ENCODE data around the gene STEAP1B.
"Not testable (repeated sequence)": the region's sequence is repeated elsewhere in the genome, so short reads cannot be mapped to it uniquely, and the experiment has no call there.

STEAP1B gene

DNA sequence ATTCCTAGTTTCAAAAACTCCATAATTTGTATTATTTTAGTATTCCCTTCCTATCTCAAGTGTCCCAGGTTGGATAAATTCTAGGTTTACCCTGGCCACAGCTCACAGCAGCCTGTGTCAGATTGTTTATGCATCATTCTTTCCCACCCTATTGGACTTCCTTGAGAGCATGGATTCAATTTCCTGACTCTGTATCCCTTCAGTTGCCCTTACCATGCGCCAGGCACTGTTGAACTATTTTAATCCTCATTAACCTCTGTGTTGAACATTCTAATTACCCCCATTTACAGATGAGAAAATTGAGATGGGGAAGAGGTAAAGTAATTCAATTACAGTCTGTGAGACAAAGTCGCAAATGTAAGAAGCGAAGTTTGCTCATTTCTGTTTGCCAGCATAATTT, 58.8 kb downstream of the STEAP1B start:
- H3K9ac ChIP-seq (ENCODE audit: insufficient read length), result no peak overlapping the region
- no peak overlapping the region for H3K27ac ChIP-seq
- H3K9me3 ChIP-seq (ENCODE audit: low read depth, low read length), result no peaks in the 10 kb centered on the region
- DNase-seq (ENCODE audit: low read depth, low spot score), result no peak
- H3K4me3 ChIP-seq, result no peak overlapping the region
- H3K36me3 ChIP-seq (ENCODE audit: insufficient read depth, low read length), result no peaks in the 10 kb centered on the region
- TF ChIP-seq POLR2AphosphoS5 (IDR thresholded peaks at IDR 0.05; ENCODE audit: borderline replicate concordance, low read depth, low read length) (no peak), EZH2 (IDR thresholded peaks at IDR 0.05) (no peak), FOXP2 (optimal IDR thresholded peaks at IDR 0.05; ENCODE audit: control extremely low read depth, extremely low read length, insufficient read depth) (no peak)

DNA sequence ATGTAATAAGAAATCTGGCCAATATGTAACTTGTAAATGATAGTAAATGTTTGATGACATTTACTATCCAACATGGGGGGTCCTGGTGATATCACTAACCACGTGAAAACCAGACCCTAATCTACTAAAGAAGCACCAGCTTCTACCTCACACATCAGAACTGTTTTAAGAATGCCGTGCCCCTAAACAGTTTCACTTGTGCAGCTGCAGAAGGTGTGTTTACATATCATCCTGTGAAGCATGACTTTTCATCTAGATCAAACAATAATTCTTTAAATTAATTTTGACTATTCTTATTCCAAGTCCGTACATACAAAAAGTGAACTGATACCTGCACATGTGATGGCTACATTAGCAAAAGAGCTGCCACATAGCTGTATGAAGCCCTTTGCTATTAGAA, 61.0 kb downstream of the STEAP1B start:
- DNase-seq (ENCODE audit: low read depth, low spot score), result no peak
- H3K36me3 ChIP-seq (ENCODE audit: insufficient read depth, low read length), result no peaks in the 10 kb centered on the region
- no peak overlapping the region for H3K27ac ChIP-seq
- H3K4me3 ChIP-seq, result no peak overlapping the region
- TF ChIP-seq FOXP2 (optimal IDR thresholded peaks at IDR 0.05; ENCODE audit: control extremely low read depth, extremely low read length, insufficient read depth), result no peak
- no peak for TF ChIP-seq POLR2AphosphoS5 (IDR thresholded peaks at IDR 0.05; ENCODE audit: borderline replicate concordance, low read depth, low read length)
- TF ChIP-seq EZH2 (IDR thresholded peaks at IDR 0.05), result no peak
- no peaks in the 10 kb centered on the region for H3K9me3 ChIP-seq (ENCODE audit: low read depth, low read length)
- no peak overlapping the region for H3K9ac ChIP-seq (ENCODE audit: insufficient read length)

DNA sequence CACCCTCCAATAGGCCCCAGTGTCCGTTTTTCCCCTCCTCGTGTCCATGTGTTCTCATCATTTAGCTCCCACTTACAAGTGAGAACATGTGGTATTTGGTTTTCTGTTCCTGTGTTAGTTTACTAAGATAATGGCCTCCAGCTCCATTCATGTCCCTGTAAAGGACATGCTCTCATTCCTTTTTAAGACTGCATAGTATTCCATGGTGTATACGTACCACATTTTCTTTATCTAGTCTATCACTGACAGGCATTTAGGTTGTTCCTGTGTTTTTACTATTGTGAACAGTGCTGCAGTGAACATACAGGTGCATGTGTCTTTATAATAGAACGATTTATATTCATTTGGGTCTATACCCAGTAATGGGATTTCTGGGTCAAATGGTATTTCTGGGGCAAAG, 63.4 kb downstream of the STEAP1B start:
- not testable (repeated sequence) for H3K9ac ChIP-seq (ENCODE audit: insufficient read length); H3K36me3 ChIP-seq (ENCODE audit: insufficient read depth, low read length); DNase-seq (ENCODE audit: low read depth, low spot score); H3K4me3 ChIP-seq; H3K9me3 ChIP-seq (ENCODE audit: low read depth, low read length); H3K27ac ChIP-seq

DNA sequence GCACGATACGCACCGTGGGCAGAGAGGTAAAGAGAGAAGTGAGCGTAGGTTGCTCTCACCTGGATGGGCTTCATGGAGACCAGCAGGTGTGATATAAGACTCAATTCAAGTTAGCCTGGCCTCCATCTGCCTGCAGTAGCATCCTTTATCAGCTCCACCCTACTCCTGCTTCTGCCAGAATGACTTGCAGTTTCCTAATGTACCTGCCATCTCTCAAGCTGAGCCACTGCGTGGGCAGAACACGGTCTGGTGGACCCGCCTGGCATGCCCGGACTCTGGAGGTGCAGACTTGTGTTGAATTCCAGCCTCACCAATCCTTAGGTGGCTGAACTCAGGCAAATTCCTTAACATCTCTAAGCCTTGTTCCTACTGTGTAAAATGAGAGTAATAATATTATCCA, 64.3 kb downstream of the STEAP1B start:
- Histone ChIP-seq H3K36me3 (ENCODE audit: insufficient read depth, low read length) (no peaks in the 10 kb centered on the region), H3K4me3 (no peak overlapping the region), H3K27ac (no peak overlapping the region), H3K9ac (ENCODE audit: insufficient read length) (no peak overlapping the region), H3K9me3 (ENCODE audit: low read depth, low read length) (no peaks in the 10 kb centered on the region)
- DNase-seq (ENCODE audit: low read depth, low spot score), result no peak
- TF ChIP-seq FOXP2 (optimal IDR thresholded peaks at IDR 0.05; ENCODE audit: control extremely low read depth, extremely low read length, insufficient read depth) (no peak), EZH2 (IDR thresholded peaks at IDR 0.05) (no peak), POLR2AphosphoS5 (IDR thresholded peaks at IDR 0.05; ENCODE audit: borderline replicate concordance, low read depth, low read length) (no peak)

DNA sequence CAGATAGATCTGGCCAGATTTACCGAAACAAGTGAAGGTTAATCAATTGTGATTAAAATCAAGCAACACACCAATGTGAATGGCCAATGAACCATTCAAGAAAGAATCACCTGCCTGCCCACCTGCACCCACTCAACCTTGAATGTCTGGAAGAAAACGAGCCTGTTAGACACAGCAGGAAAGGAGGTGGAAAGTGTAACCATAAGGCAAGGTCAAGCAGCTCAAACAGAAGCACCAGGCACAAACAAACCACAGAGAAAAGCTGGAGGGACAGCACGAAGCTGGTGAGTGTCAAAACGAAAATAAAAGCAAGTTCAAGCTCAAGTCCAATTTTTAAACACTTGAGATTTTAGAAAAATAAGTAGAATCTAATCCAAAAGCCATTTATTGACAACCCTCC, 64.9 kb downstream of the STEAP1B start:
- TF ChIP-seq EZH2 (IDR thresholded peaks at IDR 0.05), result no peak
- no peak for TF ChIP-seq FOXP2 (optimal IDR thresholded peaks at IDR 0.05; ENCODE audit: control extremely low read depth, extremely low read length, insufficient read depth)
- no peak for TF ChIP-seq POLR2AphosphoS5 (IDR thresholded peaks at IDR 0.05; ENCODE audit: borderline replicate concordance, low read depth, low read length)
- H3K36me3 ChIP-seq (ENCODE audit: insufficient read depth, low read length), result no peaks in the 10 kb centered on the region
- no peak overlapping the region for H3K27ac ChIP-seq
- H3K9ac ChIP-seq (ENCODE audit: insufficient read length), result no peak overlapping the region
- no peak overlapping the region for H3K4me3 ChIP-seq
- no peak for DNase-seq (ENCODE audit: low read depth, low spot score)
- no peaks in the 10 kb centered on the region for H3K9me3 ChIP-seq (ENCODE audit: low read depth, low read length)

DNA sequence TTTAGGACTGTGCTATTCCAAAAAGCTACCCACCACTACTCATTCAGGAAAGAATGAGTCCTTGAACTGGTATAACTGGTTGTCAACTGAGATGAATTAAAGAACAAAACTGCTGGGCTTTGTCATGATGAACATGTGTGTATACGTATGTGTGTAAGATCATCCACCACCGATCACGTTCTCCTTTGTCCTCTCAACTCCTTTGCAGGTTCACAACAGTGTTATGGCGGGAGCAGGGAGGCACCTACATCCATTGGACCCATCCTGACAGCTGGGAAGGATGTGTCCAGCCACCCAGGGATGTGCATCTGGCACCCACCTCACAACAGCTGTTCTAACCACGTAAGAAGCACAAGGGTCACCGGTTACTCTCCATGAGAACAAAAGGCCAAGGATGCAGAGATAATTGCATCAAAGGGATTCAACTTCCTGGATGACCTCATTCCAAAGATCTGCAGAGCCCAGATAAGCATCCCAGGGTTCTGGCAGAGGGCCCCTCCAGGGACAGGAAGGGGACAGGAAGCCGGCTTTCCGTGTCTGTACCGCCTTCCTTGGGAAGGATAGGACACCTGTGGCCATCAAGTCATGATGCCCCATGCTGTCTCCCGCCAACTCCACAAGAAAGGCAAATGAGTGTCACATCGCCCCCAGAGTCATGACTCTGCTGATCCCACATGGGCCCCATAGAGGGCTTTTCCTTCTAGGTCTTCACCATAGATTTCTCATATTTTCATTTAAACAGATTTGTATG, 66.1 kb downstream of the STEAP1B start:
- H3K27ac ChIP-seq, result no peak overlapping the region
- no peaks in the 10 kb centered on the region for H3K9me3 ChIP-seq (ENCODE audit: low read depth, low read length)
- H3K4me3 ChIP-seq, result no peak overlapping the region
- H3K9ac ChIP-seq (ENCODE audit: insufficient read length), result no peak overlapping the region
- DNase-seq (ENCODE audit: low read depth, low spot score), result no peak
- no peak for TF ChIP-seq FOXP2 (optimal IDR thresholded peaks at IDR 0.05; ENCODE audit: control extremely low read depth, extremely low read length, insufficient read depth)
- TF ChIP-seq POLR2AphosphoS5 (IDR thresholded peaks at IDR 0.05; ENCODE audit: borderline replicate concordance, low read depth, low read length), result no peak
- TF ChIP-seq EZH2 (IDR thresholded peaks at IDR 0.05), result no peak
- no peaks in the 10 kb centered on the region for H3K36me3 ChIP-seq (ENCODE audit: insufficient read depth, low read length)

DNA sequence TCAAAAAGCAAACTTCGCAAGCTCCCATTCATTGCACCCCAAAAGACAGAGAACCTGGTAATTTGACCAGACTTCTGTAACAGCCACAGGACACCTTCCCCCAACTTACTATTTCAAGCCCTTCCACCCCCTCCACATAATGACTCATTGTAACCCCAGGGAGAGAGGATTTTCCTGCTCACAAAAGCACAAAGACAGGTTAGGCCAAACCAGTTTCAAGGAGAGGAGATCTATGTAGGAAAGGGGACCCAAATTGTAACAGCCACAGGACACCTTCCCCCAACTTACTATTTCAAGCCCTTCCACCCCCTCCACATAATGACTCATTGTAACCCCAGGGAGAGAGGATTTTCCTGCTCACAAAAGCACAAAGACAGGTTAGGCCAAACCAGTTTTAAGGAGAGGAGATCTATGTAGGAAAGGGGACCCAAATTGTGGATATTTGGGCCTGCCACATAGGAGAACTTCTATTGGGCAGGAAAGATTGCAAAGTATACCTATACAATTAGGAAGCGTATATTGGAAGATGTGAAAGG, 66.8 kb downstream of the STEAP1B start:
- not testable (repeated sequence) for H3K36me3 ChIP-seq (ENCODE audit: insufficient read depth, low read length); DNase-seq (ENCODE audit: low read depth, low spot score); H3K4me3 ChIP-seq; H3K9me3 ChIP-seq (ENCODE audit: low read depth, low read length); H3K27ac ChIP-seq; H3K9ac ChIP-seq (ENCODE audit: insufficient read length)

DNA sequence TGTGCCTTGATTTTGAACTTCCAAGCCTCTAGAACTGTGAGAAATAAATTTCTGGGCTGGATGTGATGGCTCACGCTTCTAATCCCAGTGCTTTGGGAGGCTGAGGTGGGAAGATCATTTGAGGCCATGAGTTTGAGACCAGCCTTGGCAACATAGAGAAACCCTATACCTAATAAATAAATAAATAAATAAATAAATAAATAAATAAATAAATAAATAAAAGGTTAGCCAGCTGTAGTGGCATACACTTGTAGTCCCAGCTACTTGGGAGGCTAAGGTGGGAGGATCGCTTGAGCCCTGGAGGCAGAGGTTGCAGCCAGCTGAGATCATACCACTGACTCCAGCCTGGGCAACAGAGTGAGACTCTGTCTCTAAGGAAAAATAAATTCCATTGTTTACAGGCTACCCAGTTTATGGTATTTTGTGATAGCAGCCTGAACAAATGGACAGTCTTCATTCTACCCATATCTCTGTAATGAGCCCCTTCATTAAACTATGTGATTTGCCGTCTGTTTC, 67.7 kb downstream of the STEAP1B start:
- H3K9ac ChIP-seq (ENCODE audit: insufficient read length), result no peak overlapping the region
- no peaks in the 10 kb centered on the region for H3K36me3 ChIP-seq (ENCODE audit: insufficient read depth, low read length)
- H3K4me3 ChIP-seq, result no peak overlapping the region

DNA sequence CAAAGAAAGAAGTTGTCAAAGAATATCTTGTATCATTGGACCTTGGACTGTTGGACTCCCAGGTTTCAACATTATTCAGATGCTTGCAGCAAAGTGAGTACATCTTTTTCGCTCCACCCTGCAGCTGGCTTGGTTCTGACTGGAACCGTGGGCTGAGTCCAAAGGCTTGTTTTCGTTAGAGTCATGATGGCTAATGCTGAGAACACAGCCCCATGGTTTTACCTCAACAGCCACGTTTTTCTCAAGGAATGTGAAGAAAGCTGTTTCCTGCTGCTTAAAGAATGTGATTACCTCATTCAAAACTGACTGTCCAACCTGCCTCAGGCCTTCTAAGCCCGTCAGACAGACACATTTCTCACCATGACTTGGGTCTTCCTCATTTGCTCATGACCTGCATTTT, 69.5 kb downstream of the STEAP1B start:
- Histone ChIP-seq H3K4me3 (no peak overlapping the region), H3K36me3 (ENCODE audit: insufficient read depth, low read length) (no peaks in the 10 kb centered on the region), H3K9ac (ENCODE audit: insufficient read length) (no peak overlapping the region), H3K27ac (no peak overlapping the region), H3K9me3 (ENCODE audit: low read depth, low read length) (no peaks in the 10 kb centered on the region)
- no peak for TF ChIP-seq EZH2 (IDR thresholded peaks at IDR 0.05)
- no peak for TF ChIP-seq FOXP2 (optimal IDR thresholded peaks at IDR 0.05; ENCODE audit: control extremely low read depth, extremely low read length, insufficient read depth)
- no peak for TF ChIP-seq POLR2AphosphoS5 (IDR thresholded peaks at IDR 0.05; ENCODE audit: borderline replicate concordance, low read depth, low read length)
- no peak for DNase-seq (ENCODE audit: low read depth, low spot score)

More for the DNA sequence above, 67.7 kb downstream of the STEAP1B start:
- TF ChIP-seq POLR2AphosphoS5 (IDR thresholded peaks at IDR 0.05; ENCODE audit: borderline replicate concordance, low read depth, low read length), result no peak
- no peak for TF ChIP-seq EZH2 (IDR thresholded peaks at IDR 0.05)
- TF ChIP-seq FOXP2 (optimal IDR thresholded peaks at IDR 0.05; ENCODE audit: control extremely low read depth, extremely low read length, insufficient read depth), result no peak
- H3K27ac ChIP-seq, result no peak overlapping the region
- DNase-seq (ENCODE audit: low read depth, low spot score), result no peak
- no peaks in the 10 kb centered on the region for H3K9me3 ChIP-seq (ENCODE audit: low read depth, low read length)
